HG03442 (cell line): ENCODE results near the gene HLA-G.
"Not testable (repeated sequence)": the region's sequence is repeated elsewhere in the genome, so short reads cannot be mapped to it uniquely, and the experiment has no call there.

ENCODE experiments used
- ATAC-seq: cut with Tn5 transposase; IDR thresholded peaks from one replicate; pipeline ENCODE4 v1.9.1; 2021; ENCODE audit warnings: mild to moderate bottlenecking, moderate library complexity; ENCODE audit not compliant: unreplicated experiment

The HLA-G gene

GRCh38 chr6:29864037-29864810 lies 36.6 kb downstream of the HLA-G start:
- ATAC-seq: no peak

DNA sequence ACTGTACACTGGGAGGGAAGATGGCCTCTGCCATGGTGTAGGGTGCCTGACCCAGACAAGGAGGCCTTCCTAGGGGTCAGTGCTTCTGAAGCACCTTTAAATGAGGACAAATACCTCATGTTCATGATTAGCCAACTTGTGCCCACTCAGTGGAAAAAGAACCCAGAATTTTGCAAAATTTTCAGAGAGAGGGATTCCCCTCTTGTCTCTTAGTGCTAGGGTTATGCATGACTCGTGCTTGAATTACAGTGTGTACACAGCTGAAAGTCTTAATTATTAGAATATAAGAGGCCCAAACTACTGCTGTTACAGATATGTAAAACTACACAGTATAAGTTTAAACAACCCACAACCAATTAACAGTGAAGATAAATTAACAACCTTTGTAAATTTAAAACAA lies 38.0 kb downstream of the HLA-G start:
- ATAC-seq: no peak

GRCh38 chr6:29870104-29870503 lies 42.5 kb downstream of the HLA-G start:
- no peak for ATAC-seq

- ATAC-seq: no peak
Measured at GRCh38 chr6:29872791-29873190, 45.2 kb downstream of the HLA-G start.

GRCh38 chr6:29875257-29875656 lies 47.6 kb downstream of the HLA-G start:
- ATAC-seq: no peak

GRCh38 chr6:29875734-29876133 lies 48.1 kb downstream of the HLA-G start:
- not testable (repeated sequence) for ATAC-seq
